Stomach smooth muscle (tissue), 2 donors: ENCODE measurements around the gene GOLGB1.

Experiments
- H3K27ac ChIP-seq: one replicate; pipeline ENCODE4 v1.7.0; 2013; ENCODE audit warnings: mild to moderate bottlenecking, low read length, inconsistent platforms
- H3K27me3 ChIP-seq, 2 donors: one replicate each; pipeline ENCODE4 v1.7.0; 2013; ENCODE audit warnings: low read length in 2 of 2; ENCODE audit not compliant: insufficient read depth in 2 of 2, control insufficient read depth in 1 of 2
- H3K36me3 ChIP-seq, 2 donors: one replicate each; pipeline ENCODE4 v1.7.0; 2013; ENCODE audit warnings: low read length in 2 of 2; ENCODE audit not compliant: control insufficient read depth in 2 of 2, insufficient read depth in 2 of 2
- H3K4me1 ChIP-seq: one replicate; pipeline ENCODE4 v1.7.0; 2013; ENCODE audit warnings: low read length; ENCODE audit not compliant: control insufficient read depth, insufficient read depth
- H3K4me3 ChIP-seq, 2 donors: one replicate each; pipeline ENCODE4 v1.7.0; 2013; ENCODE audit warnings: low read length in 2 of 2
- H3K9ac ChIP-seq, 2 donors: one replicate each; pipeline ENCODE4 v1.7.0; 2013; ENCODE audit warnings: low read length in 2 of 2, mild to moderate bottlenecking in 1 of 2
- H3K9me3 ChIP-seq, 2 donors: one replicate each; pipeline ENCODE4 v1.7.0; 2013; ENCODE audit warnings: low read length in 2 of 2; ENCODE audit not compliant: control insufficient read depth in 2 of 2
- donor health status: healthy.
- donor health status: Pancreatic carcinoma.

GOLGB1 gene

DNA sequence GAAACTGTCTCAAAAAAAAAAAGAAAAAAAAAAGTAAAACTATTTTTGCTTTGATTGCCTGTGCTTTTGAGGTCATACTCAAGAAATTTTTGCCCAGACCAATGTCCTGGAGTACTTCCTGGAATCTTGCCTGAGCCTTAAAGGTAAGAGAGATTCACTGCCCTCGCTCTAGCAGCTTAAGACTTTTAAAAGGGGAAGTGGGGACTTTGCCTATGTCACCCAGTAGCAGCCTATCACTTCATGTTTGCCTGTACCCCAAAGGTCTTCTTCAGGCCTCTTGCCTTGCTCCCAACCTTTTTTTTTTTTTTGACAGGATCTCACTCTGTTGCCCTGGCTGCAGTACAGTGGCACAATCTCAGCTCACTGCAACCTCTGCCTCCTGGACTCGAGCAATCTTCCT lies 18.9 kb upstream of the GOLGB1 start:
- Histone ChIP-seq H3K9ac (no peak overlapping the region), H3K4me3 (no peak overlapping the region), H3K9me3 (no peaks in the 10 kb centered on the region), H3K4me1 (no peaks in the 10 kb centered on the region), H3K27ac (no peak overlapping the region), H3K36me3 (peaks cover 10 to 16% of the 10 kb centered on the region in 2 donors), H3K27me3 (no peaks in the 10 kb centered on the region)

DNA sequence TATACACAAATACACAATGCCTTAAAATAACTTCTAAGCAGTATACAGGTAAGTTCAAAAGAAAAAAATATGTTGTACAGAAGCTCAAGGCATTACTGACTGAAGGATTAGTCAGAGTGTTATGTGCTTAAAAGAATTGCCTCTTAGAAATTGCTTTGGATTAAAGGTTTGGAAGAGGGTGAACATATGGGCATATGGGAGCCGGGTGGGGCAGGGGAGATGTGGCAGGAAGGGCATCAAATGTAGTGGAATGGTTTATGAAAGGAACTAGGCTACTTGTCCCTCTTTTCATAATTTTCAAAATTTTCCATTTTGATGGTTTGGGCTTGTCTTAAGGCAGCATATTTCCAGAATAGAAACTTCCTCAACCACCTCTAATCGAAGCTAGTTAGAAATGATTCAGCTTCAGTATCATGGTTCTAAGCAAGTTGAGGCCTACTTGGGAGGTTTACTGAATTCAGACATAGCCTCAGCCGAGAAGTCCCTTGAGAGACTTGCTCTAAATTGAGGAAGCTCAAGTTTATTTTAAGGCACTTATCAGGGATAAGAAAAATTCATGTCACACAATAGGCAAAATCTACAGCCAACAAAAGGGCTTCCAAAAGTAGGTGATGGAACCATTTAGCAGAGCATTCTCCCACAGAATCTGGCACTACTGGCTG lies 10.1 kb upstream of the GOLGB1 start:
- H3K4me1 ChIP-seq: no peaks in the 10 kb centered on the region
- H3K9me3 ChIP-seq: no peaks in the 10 kb centered on the region
- no peaks in the 10 kb centered on the region for H3K36me3 ChIP-seq
- H3K27ac ChIP-seq: no peak overlapping the region
- no peak overlapping the region for H3K4me3 ChIP-seq
- no peaks in the 10 kb centered on the region for H3K27me3 ChIP-seq
- H3K9ac ChIP-seq: no peak overlapping the region

DNA sequence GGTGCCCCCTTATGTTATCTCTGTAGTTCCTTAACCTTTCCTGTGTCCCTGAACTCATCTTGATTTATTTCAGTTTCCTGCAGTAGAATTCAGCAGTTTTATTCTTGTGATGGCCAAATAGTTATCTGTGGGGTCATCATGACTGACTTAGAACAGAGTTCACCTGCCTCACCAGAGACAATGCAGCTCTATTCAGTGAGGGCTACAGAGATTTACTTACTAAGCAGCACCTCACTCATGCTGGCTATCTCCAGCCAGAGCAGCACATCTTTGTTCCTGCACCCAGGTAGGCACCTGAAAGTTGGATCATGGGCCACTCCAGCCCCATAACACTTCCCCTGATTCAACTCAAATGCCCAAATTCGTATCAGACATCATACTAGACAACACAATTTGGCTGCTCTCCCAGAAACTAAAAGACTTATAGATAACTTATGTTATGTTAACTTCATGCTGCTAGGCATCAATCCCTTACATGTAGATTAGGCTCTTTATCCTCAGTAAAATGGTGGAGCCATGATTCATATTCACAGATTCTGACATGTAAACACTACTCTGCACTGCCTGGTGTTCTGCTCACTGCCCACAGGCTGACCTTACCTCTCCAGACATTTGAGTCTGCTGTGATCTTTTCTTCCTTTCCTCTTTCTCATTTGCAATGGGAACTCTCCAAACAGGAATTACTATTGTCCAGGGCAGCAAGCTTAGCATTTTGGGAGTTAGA lies 9.3 kb upstream of the GOLGB1 start:
- no peaks in the 10 kb centered on the region for H3K36me3 ChIP-seq
- H3K27ac ChIP-seq: no peak overlapping the region
- no peaks in the 10 kb centered on the region for H3K4me1 ChIP-seq
- H3K4me3 ChIP-seq: no peak overlapping the region
- no peaks in the 10 kb centered on the region for H3K9me3 ChIP-seq
- no peaks in the 10 kb centered on the region for H3K27me3 ChIP-seq
- H3K9ac ChIP-seq: no peak overlapping the region

DNA sequence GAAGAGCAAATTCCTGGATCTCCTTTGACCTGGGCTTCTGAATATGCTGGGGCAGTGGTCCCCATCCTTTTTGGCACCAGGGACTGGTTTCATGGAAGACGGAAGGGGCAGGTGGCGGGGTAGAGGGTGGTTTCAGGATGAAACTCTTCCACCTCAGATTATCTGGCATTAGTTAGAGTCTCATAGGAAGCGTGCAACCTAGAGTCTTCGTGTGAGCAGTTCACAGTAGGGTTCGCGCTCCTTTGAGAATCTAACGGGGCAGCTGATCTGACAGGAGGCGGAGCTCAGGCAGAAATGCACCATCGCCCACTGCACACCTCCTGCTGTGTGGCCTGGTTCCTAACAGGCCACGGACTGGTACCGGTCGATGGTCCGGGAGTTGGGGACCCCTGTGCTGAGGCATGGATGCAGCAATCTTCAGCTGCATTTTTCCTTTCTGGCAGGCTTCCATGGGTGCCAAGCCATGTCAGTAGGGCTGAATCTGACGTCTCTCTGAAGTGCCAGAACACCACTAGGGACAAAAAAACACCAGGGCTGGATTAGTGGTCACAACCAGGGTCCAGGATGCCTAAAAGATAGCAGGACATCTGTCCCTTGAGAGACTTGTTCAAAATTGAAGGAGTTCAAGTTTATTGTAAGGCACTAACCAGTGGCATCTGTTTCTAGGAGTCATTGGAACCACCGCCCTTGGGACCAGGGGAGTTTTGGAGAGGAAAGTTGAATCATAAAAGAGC lies 8.4 kb upstream of the GOLGB1 start:
- Histone ChIP-seq H3K9ac (no peak overlapping the region), H3K9me3 (no peaks in the 10 kb centered on the region), H3K4me1 (no peaks in the 10 kb centered on the region), H3K27me3 (no peaks in the 10 kb centered on the region), H3K4me3 (no peak overlapping the region), H3K36me3 (no peaks in the 10 kb centered on the region), H3K27ac (no peak overlapping the region)

DNA sequence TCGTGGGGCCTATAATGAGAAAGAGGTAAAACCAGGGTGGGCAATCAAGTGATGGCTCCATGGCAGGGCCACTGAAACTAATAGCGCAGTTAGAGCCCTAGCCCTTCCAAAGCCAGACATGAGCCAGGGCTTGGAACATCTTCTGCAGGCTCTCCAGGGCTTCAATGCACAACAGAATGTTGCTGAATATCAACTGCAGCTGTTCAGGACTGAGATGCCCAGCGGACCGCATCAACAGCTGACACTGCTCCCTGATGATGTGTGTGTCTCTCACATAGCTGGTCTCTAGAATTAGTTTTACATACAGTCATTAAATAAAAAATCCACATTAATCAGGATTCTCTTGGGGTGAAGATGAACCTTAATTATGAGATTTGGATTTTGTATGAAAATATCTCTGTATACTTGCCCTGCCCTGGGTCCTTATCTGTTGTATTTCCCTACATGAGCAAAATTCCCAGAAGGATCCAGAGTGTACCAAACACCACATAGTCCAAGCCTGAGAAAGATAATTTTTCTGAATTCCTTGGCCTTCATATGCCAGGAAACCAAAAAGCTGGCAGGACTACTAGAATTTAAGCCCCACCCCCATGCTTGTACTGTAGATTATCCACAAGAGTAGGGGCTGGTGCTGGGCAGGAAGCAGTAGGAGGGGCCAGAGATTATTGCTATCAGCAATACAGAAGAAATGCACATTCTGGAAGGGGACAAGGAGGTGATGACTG lies 7.7 kb upstream of the GOLGB1 start:
- H3K9ac ChIP-seq: no peak overlapping the region
- H3K36me3 ChIP-seq: no peaks in the 10 kb centered on the region
- no peak overlapping the region for H3K27ac ChIP-seq
- no peaks in the 10 kb centered on the region for H3K9me3 ChIP-seq
- H3K4me1 ChIP-seq: no peaks in the 10 kb centered on the region
- no peak overlapping the region for H3K4me3 ChIP-seq
- H3K27me3 ChIP-seq: no peaks in the 10 kb centered on the region

DNA sequence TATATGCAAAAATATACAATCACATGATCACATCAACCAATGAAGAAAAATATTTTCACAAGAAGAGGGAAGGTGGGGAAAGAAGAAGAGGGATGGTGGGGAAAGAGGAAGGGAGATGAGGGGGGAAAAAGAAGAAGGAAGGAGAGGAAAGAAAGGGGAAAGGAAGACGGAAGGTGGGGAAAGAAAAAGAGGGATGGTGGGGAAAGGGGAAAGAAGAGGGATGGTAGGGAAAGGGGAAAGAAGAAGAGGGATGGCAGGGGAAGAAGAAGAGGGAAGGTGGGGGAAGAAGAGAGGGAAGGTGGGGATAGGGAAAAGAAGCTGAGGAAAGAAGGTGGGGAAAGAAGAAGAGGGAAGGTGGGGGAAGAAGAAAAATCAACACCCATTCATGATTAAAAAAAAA lies 3.2 kb upstream of the GOLGB1 start:
- H3K9me3 ChIP-seq: no peaks in the 10 kb centered on the region
- peaks cover 14% of the 10 kb centered on the region for H3K4me1 ChIP-seq
- no peak overlapping the region for H3K4me3 ChIP-seq
- H3K27me3 ChIP-seq: no peaks in the 10 kb centered on the region
- H3K27ac ChIP-seq: no peak overlapping the region
- no peaks in the 10 kb centered on the region for H3K36me3 ChIP-seq
- H3K9ac ChIP-seq: no peak overlapping the region

DNA sequence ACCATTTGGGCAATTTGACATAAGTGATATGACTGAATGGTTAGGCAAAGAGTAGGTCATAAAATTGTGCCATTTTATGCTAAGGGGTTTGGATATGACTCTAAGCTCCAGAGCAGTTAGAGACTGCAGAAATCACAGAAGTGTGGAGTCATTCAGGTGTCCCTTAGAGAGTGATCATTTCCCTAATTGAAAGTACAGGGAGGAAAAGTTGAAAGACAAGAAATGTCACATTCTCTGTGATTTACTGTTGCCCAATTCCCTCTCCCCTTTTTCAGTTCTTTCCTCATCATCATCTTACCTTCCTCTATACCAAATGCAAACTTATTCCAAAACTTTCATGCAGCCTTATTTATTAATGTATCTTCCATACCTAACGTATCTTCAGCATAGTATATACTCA lies 2.7 kb upstream of the GOLGB1 start:
- H3K27ac ChIP-seq: no peak overlapping the region
- H3K4me3 ChIP-seq: no peak overlapping the region
- H3K9me3 ChIP-seq: no peaks in the 10 kb centered on the region
- no peak overlapping the region for H3K9ac ChIP-seq
- H3K36me3 ChIP-seq: no peaks in the 10 kb centered on the region
- H3K27me3 ChIP-seq: no peaks in the 10 kb centered on the region
- peaks cover 17% of the 10 kb centered on the region for H3K4me1 ChIP-seq

DNA sequence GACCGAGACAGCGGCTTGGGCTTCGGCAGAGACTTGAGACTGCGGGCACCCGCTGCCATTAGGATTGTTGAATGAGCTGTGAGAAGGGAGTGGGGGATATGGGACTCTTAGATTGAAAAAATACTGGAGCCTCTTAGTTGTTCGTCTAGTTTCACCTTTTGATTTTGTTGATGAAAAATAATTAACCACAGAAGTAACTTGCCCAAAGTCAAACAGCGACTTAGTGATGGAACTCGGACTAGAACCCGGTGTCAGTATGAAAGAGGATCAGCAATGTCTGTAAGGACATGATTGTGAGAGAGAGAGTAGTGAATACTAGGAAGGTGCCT lies 510 bp upstream of the GOLGB1 start:
- H3K27ac ChIP-seq: peak overlapping the region; percentile 89
- H3K4me3 ChIP-seq: peak overlapping the region; percentile 69 to 90
- no peaks in the 10 kb centered on the region for H3K9me3 ChIP-seq
- no peaks in the 10 kb centered on the region for H3K27me3 ChIP-seq
- no peaks in the 10 kb centered on the region for H3K36me3 ChIP-seq
- peaks cover 17% of the 10 kb centered on the region for H3K4me1 ChIP-seq
- H3K9ac ChIP-seq: peak overlapping the region; percentile 64 to 96

DNA sequence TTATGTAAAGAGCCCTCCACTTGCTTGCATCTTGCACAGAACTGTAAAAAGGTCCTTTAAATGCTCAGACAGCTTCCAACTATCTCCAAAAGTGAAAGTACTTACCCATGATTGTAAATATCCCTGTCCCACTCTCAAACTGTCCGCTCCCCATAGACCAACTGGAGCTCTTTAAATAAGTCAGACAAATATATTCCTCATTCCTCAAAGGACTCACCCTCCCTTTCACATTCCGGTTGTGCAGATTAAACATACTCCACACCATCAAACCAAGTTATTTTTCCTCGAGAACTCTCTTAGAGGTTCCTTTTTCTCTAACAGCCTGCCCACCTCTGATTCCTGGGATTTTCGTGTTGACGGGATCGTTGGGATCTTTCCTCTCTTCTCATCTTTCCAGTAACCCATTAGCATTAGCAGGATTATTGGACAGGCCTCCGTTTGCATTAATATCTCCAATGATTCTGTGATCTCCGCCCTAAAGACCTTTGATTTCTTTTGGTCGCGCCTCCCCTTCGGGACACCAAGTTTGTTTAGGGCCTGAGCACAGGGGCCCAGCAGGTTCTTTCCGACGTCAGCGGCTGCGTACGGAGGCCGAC lies 763 bp downstream of the GOLGB1 start:
- Histone ChIP-seq H3K9me3 (no peaks in the 10 kb centered on the region), H3K36me3 (no peaks in the 10 kb centered on the region), H3K27me3 (no peaks in the 10 kb centered on the region), H3K4me3 (peak overlapping the region; percentile 69 to 90), H3K27ac (peak overlapping the region; percentile 89), H3K9ac (peak overlapping the region; percentile 88 to 96), H3K4me1 (peaks cover 17% of the 10 kb centered on the region)

DNA sequence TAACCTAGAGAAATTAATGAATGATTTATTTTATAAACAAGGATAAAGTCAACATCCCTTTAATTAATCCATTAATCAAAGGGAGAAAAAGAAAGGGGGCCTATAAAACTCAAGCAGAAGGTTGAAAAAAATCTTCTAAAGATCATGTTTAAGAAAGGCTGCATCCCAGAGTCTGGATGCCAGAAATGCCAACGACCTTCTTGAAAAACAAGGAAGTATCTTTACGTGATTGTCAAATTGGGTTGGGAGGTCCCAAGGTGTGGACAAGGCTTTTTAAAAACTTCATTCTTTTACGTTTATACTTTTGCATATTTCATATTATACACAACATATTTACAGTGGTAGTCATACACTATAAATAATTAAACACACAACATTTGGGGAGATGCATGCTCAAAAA lies 1.6 kb downstream of the GOLGB1 start:
- no peaks in the 10 kb centered on the region for H3K36me3 ChIP-seq
- peaks cover 17% of the 10 kb centered on the region for H3K4me1 ChIP-seq
- H3K4me3 ChIP-seq: peak overlapping the region; percentile 69 to 90
- H3K9ac ChIP-seq: no peak overlapping the region
- H3K27ac ChIP-seq: no peak overlapping the region
- no peaks in the 10 kb centered on the region for H3K27me3 ChIP-seq
- no peaks in the 10 kb centered on the region for H3K9me3 ChIP-seq
